Transverse colon (tissue), 4 donors: Measurements from ENCODE around the gene GALNT2.

ENCODE experiments used
- CTCF ChIP-seq, 5 experiments: fragments of 200-600 bp in 3 of 5; fragments of 450-650 bp in 2 of 5; sonication (generic) in 3 of 5; IDR thresholded peaks; 1 replicate in 2 of 5; 2 replicates in 3 of 5; pipeline ENCODE4 v1.5.1; 2016 to 2017; ENCODE audit warnings: antibody characterized with exemption in 5 of 5, inconsistent platforms in 3 of 5, mild to moderate bottlenecking in 2 of 5, moderate library complexity in 1 of 5
- POLR2A ChIP-seq: fragments of 450-650 bp; IDR thresholded peaks from one replicate; pipeline ENCODE4 v1.6.1; 2016; ENCODE audit warnings: antibody characterized with exemption, mild to moderate bottlenecking, moderate library complexity
- POLR2AphosphoS5 ChIP-seq, 3 donors: sonication (generic); formaldehyde crosslinking; IDR thresholded peaks; one replicate each; pipeline ENCODE4 v1.6.1; 2016; ENCODE audit warnings: antibody characterized with exemption in 3 of 3

GRCh38 chr1:230330157-230330556 lies 263.1 kb downstream of the GALNT2 start:
- no peak for TF ChIP-seq CTCF (IDR thresholded peaks at IDR 0.05)
- TF ChIP-seq POLR2AphosphoS5 (IDR thresholded peaks at IDR 0.05): no peak
- no peak for TF ChIP-seq POLR2A
